Measurements from ENCODE around the gene PACSIN3.
"Not testable (repeated sequence)": the region's sequence is repeated elsewhere in the genome, so short reads cannot be mapped to it uniquely, and the experiment has no call there.

PACSIN3 gene

DNA sequence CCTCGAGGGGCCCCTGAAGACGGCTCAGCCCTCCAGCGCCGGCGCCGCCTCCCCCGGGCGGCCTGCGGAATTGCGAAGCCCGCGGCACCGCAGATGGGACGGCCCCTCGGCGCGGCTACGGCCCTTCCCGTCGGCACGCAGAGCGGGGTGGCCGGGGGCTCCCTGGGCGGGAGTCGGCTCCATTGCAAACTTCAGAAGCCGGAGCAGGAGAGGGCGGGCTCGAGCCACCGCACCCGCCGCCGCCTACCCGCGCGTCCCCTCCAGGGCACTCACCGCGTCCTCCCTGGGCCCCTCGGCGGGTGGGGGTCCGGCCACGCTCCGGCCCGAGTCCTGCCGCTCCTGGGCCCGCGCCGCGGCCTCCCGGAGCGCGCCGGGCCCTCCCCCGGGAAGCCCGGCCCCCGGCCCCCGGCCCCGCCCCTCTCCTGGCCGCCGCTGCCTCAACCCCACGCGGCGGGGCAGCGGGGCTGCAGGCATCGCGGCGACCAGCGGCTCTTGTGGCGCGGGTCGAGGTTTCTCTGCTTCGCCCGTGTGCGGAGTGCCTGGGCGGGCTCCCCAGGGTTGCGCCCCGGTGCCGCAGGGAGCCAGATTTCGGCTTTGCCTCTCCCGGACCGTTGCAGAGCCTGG is at the start of gene PACSIN3:
Gene PACSIN3, minus strand, starts transcription at position 359 of the 624 bp plus-strand sequence. CDS start 3,707 bp downstream, outside the sequence.
- DNase-seq, result no peak

DNA sequence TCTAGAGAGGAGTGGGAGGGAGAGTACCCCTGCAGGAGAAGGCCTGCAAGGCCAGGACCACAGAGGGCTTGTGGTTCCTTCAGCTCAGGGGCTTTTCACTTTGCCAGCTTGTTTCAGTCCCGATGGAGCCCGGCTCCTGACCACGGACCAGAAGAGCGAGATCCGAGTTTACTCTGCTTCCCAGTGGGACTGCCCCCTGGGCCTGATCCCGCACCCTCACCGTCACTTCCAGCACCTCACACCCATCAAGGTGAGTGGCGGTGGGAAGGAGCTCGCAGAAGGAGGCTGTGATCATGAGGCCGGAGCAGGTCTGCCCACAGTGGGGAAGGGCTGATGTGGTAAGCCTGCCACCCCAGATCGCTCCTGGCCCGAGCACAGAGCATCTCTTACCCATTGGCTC is 48.9 kb upstream of the PACSIN3 start:
- no peak for DNase-seq

DNA sequence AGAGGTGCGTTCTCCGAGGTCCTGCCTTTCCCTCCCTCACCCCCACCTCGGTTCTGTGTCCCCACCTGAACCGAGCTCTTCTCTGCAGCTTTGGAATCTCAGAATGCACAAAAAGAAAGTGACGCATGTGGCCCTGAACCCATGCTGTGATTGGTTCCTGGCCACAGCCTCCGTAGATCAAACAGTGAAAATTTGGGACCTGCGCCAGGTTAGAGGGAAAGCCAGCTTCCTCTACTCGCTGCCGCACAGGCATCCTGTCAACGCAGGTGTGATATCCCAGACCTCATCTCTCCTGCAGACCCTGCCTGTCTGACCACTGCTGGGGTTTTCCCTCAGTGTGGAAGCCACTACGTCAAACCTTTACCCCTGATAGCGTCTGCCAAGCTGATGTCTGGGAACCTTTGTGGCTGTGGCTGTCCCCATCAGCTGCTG is 48.5 kb upstream of the PACSIN3 start:
- DNase-seq, result no peak

DNA sequence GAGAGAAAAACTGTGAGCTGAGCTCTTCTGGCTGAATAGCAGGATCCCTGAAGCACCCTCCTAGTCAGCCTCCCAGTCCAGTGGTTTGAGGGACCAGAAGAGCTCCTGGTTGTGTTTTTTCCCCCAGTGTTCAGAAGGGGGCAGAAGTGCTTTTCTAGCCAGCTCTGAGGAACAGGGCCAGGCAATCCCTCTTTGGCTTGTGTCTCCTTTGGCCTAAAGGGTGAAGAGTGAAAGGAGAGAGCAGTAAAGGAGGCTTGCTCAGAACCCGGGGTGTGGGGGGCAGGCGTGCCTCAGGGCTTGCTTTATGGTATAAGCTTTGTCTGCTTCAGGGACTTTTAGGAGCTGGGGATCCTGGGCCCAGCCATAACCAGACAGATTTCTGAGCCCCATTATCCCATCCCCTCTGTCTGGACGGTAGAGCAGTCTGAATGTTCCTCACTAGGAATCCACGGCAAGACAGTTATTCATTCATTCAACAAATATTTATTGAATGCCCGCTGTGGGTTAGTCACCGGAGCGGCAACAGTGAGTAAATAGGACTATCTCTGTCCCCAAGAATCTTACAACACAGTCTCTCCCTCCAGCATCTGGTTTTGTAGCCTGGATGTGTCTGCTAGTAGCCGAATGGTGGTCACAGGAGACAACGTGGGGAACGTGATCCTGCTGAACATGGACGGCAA is 47.9 kb upstream of the PACSIN3 start:
- DNase-seq, result no peak

DNA sequence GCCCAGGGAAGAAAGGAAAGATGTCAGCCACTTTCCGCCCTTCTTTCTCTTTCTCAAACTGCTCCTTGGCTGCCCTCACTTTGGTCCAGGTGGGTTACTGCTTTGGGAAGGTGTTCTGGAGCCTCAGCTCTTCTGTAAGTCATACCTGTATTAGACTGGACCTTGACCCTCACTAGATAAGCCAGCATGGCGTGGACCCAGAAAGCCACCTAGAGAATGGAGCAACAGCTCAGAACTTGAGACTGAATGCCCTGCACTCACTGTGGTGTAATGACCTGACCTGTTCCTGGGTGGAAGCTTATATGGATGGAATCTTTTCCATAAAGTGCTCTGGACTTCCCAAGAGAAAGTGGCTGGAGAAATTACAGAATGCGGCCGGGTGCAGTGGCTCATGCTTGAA is 46.8 kb upstream of the PACSIN3 start:
- DNase-seq, result no peak

DNA sequence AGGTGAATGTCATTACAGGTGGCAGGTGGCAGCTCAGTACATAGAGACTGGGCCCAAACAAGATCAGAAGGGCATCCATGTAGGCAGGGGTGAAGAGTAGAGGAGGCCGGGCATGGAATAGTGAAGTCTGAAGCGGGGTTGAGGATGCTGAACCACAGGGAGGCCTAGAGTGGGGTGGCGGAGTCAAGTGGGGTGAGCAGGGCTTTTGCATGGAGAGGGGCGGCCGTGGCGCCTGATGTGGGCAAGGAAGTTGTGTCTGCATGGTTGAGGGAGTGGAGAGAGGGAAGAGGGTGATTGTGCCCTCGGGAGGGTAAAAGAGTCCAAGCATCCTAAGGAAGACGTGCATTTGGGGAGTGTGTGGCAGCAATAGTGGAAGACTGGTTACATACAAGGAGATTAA is 42.9 kb upstream of the PACSIN3 start:
- DNase-seq, result no peak

DNA sequence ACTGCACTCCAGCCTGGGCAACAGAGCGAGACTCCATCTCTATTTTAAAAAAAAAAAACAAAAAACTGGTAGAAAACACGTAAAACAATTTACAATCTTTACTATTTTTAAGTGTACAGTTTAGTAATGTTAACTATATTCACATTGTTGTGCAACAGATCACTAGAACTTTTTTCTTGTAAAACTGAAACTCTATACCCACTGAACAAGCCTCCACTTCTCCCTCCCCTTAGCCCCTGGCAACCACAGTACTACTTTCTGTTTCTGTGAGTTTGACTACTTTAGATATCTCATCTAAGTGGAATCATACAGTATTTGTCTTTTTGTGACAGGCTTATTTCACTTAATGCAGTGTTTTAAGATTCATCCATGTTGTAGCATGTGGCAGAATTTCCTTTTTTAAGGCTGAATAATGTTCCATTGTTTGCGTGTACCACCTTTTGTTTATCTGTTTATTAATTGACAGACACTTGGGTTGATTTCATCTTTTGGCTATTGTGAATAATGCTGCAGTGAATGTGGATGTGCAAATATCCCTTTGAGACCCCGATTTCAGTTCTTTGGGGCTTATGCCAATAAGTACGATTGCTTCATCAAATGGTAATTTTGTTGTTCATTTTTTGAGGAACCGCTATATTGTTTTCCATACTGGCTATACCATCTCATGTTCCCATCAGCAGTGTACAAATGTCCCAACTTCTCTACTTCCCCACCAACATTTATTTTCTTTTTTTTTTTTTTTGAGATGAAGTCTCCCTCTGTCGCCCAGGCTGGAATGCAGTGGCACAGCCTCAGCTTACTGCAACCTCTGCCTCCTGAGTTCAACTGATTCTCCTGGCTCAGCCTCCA is 39.5 kb upstream of the PACSIN3 start:
- no peak for DNase-seq

DNA sequence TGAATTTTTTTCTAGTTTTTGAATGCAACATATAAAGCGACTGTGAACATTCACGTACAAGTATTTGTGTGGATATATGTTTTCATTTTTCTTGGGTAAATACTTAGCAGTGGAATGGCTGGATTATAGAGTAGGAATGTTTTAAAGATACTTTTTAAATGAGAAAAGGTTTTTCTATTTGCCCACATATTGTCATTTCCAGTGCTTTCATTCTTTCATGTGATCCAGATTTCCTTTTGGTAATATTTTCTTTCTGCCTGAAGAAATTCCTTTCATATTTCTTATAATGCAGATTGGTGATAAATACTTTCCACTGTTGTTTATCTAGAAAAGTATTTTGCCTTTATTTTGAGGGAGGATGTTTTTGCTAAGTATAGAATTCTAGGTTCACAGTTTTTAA is 36.5 kb upstream of the PACSIN3 start:
- DNase-seq, result no peak

DNA sequence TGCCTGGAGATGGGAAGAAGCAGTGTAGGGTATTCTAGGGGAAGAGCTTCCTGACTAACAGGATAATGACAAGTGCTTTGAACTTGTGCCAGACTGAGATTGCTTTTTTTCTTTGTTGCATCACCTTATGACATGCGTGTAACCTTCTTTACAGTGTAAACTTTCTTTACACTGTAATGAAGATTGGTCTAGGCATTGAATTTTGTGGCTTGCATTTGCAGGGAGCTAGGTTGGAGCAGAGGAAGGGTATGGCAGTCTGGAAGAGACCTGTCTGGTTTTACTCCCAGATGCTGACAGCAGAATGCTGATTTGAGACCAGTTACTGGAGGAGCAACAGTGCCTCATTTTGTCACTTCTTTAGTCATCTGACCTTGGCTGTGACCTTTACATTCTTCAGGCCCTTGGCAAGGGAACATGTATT is 34.2 kb upstream of the PACSIN3 start:
- DNase-seq, result no peak

DNA sequence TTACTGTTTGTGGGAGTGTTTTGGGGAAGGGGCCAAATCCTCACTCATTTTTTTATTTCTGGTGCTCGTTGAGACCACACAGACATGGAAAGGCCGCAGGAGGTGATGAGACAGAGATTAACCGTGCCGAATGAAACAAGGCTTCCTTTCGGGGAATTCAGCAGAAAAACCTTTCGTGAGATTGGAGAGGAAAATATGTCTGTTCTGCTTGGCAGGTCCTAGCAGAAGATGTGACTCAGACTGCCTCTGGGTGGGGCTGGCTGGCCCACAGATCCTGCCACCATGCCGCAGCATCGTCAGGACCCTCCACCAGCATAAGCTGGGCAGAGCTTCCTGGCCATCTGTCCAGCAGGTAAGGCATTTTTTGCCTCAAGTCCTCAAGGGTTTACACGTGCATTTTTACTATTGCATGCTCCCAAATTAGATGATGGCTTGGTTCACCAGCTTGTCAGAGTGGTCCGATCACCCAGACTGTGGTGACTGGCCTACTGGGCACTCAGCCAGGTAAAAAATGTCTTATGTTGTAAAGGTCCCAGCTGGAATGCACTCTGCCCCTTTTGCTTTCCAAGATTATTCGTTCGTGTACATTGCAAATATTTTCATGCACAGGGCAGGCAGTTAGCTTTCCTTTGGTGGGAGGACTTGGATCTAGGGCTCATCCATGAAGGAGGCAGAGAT is 30.0 kb upstream of the PACSIN3 start:
- no peak for DNase-seq

DNA sequence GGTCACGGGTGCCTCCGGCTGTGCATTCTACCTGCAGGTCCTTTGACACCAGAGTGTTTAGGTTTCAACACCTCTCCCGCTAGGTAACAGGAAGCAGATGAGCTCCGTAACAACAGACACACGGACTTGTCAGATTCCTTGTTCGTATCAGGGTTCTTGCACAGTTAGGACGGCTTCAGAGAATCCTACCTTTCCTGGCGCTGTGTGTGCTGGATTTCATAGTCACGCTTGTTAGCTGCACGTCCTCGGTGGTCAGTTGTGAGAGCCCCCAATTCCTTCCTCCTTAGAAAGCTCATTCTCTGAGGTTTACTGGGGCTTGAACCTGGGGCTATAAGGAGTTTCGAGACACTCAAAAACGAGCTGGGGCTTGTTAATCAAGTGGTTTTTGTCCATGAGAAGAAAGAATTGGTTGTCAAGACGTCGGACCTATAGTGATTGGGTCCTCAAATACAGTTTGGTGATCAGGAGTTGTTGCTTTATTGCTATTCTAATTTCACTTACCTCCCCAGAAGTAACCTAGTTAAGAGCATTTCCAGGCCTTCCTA is 29.2 kb upstream of the PACSIN3 start:
- DNase-seq, result no peak

DNA sequence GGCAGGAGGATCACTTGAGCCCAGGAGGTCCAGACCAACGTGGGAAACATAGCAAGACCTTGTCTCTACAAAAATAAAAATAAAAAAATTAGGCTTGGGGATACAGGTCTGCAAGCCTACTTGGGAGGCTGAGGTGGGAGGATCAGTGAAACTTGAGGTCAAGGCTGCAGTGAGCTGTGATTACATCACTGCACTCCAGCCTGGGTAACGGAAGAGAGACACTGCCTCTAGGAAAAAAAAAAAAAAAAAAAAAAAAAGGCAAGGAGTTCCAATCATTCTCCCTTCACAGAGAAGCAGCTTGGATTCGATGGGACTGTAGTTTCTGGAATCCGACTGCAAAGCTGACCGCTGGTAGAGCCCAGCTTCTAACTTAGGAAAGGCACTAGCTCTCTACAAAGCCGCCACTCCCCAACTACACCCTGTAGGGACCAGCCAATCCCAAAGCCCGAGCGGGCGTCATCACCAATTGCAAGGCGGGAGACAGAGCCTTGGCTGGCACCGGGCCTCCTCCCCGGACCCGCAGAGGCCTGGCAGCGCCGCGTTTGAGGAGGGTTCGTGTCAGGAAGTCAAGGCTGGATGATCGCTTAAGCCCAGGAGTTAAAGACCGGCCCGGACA is 27.8 kb upstream of the PACSIN3 start:
- peak; percentile 26 for DNase-seq

DNA sequence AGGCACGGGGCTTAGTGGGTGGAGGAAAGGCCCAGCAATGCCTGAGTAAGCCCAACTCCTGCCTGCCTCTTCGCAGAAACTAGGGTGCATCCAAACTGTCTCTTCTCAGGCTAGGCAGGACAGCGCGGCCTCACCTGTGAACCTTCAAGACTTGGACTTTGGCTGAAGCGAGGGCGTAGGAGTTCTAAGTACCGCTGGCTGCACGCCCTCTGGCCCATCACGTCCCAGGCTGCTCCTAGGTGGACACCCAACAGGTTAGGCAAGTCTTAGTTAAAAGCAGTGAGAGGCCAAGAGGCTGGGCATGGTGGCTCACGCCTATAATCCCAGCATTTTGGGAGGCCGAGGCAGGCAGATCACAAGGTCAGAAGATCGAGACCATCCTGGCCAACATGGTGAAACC is 26.7 kb upstream of the PACSIN3 start:
- DNase-seq, result no peak

DNA sequence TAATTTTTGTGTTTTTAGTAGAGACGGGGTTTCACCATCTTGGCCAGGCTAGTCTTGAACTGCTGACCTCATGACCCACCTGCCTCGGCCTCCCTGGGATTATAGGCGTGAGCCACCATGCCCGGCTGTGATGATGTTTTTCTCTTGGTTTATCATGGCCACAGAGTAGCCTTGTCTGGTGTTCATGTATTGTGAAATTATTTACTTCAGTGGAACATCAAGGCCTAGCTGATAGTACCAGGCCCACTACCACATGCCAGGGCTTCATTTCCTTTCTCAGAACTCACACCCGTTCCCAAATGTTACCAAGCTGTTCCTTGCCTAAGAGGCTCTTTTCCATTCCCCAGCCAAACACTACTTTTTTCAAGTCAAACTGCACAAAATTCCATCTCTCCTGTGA is 22.4 kb upstream of the PACSIN3 start:
- DNase-seq, result no peak

DNA sequence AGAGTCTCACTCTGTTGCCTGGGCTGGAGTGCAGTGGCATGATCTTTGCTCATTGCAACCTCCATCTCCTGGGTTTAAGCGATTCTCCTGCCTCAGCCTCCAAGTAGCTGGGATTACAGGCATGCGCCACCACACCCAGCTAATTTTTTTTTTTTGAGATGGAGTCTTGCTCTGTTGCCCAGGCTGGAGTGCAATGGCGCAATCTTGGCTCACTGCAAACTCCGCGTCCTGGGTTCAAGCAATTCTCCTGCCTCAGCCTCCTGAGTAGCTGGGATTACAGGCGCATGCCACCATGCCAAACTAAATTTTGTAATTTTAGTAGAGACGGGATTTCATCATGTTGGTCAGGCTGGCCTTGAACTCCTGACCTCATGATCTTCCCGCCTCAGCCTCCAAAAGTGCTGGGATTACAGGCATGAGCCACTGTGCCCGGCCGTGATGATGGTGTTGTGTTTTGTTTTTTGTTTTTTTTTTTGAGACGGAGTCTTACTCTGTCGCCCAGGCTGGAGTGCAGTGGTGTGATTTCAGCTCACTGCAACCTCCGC is 21.8 kb upstream of the PACSIN3 start:
- not testable (repeated sequence) for DNase-seq

DNA sequence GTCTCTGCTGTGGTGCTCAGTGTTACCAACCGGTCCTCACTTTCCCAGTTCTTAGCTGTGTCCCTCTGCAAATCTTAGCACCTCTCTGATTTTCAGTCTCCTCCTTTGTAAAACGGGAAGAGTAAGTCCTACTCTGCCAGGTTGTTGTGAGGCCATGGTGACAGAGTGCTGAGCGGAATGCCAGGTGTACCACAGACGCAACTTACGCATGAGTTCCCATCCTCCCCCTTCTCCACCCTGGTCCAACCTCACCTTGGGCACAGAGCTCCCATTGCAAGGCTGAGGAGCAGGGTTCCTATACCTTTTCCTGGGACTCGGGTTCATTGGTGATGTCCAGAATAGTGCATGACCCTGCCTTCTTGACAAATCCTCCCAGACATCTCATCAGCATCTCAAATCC is 21.2 kb upstream of the PACSIN3 start:
- DNase-seq, result no peak

DNA sequence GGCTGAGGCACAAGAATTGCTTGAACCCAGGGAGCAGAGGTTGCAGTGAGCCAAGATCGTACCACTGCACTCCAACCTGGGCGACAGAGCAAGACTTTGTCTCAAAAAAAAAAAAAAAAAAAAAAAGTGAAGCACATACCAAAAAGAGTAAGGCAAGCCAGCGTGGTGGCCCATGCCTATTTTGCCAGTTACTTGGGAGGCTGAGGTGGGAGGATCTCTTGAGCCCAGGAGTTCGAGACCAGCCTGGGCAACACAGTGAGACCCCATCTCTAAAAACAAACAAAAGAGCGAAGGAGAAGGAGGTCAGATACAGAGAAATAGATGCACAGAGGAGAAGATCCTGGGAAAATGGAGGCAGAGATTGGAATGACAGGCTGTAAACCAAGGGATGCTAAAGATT is 20.3 kb upstream of the PACSIN3 start:
- not testable (repeated sequence) for DNase-seq

DNA sequence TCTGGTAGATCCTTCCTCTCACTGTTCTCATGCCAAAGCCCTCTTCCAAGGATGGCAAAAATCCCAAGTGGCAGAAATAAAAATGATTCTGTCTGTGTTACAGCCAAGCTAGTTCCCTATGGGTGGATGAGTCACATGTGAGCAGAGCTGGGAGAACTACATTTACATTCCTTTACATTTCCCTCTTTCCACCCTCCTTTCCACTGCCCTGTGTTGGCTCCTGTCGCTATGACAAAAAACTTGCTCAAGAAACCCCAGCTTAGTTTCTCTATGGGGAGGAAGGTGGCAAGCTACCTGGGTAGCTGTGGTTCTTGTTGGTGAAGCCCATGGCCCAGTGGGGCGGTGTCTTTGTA is 18.4 kb upstream of the PACSIN3 start:
- DNase-seq, result no peak

DNA sequence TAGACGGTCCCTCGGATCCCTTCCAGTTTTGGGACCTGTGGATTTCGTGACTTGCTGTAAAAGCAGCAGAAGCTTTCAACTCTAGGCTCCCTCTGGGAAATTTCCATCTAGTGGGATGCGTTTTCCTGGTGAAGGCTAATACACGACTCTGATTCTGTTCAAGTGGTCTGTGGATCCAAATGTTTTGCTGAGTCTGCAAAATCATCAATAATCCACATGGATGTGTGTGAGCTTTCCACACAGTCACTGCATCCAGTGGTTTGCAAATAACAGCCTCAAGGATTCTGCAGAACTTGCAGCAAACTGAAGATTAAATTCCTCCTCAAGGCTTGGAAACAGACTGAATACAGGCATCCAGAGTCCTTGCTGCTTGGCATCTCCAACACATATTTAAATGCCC is 16.3 kb upstream of the PACSIN3 start:
- DNase-seq, result no peak

DNA sequence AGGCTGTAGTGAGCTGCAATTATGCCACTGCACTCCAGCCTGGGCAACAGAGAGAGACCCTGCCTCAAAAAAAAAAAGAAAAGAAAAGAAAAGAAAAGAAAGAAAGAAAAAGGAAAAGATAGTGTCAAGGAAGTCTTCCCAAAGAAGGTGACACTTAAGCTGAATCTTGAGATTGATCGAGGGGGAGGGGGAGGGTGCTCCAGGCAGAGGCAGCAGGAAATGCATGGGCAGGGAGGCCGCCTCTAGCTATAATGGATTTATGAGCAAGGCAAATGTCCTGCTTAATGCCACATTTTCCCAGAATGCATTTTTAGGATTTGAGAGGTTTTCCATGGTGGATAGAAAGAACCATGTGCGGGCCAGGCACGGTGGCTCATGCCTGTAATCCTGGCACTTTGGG is 14.8 kb upstream of the PACSIN3 start:
- DNase-seq, result no peak

DNA sequence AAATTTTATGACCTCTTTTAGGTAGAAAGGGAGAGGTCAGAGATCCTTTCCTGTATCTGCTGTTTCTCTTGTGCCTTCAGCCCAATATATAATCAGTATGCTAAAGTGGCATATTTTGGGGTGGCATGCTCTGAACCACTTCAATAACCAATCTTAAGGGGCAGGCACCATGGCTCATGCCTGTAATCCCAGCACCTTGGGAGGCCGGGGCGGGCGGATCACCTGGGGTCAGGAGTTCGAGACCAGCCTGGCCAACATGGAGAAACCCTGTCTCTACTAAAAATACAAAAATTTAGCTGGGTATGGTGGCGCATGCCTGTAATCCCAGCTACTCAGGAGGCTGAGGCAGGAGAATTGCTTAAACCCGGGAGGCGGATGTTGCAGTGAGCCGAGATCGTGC is 11.9 kb upstream of the PACSIN3 start:
- DNase-seq, result not testable (repeated sequence)

DNA sequence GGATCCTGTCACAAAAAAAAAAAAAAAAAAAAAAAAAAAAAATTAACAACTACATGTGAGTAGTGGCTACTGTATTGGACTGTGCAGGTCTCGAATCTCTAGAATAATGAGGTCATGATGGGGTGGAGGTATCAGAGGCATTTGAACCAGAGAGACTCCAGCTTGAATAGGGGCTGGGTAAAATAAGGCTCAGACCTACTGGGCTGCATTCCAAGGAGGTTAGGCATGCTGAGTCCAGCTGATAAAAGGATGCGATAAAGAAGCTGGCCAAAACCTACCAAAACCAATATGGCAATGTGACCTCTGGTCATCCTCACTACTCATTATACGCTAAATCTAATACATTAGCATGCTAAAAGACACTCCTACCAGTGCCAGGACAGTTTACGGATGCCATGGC is 5.9 kb upstream of the PACSIN3 start:
- DNase-seq, result no peak
